ENCODE measurements around the gene ARHGAP33. TPM values are rescaled to one million over a fixed set of nuclear protein-coding genes. Genes with fewer than 3 reads are reported as not detected.
A peak's percentile ranks its signal among the peaks of the same experiment; 100 is the strongest.
"Not testable (repeated sequence)": the region's sequence is repeated elsewhere in the genome, so short reads cannot be mapped to it uniquely, and the experiment has no call there.

ARHGAP33 gene
- total RNA-seq, 1 donor from 2014 or later = 3.8 TPM

GRCh38 chr19:35754370-35755130 lies 20.8 kb upstream of the ARHGAP33 start:
- DNase-seq (ENCODE audit: low read depth) = no peak

GRCh38 chr19:35755131-35755549 lies 20.2 kb upstream of the ARHGAP33 start:
- no peak for DNase-seq (ENCODE audit: low read depth)

GRCh38 chr19:35755550-35756376 lies 19.6 kb upstream of the ARHGAP33 start:
- no peak for DNase-seq (ENCODE audit: low read depth)

GRCh38 chr19:35756377-35757230 lies 18.8 kb upstream of the ARHGAP33 start, which contains the start of gene HSPB6:
TSS of gene HSPB6 (minus strand) at chr19:35757029. CDS start at chr19:35757008, 21 bp downstream.
- no peak for DNase-seq (ENCODE audit: low read depth)

- peak; percentile 91 for DNase-seq (ENCODE audit: low read depth)
These were observed 18.1 kb upstream of the ARHGAP33 start for GRCh38 chr19:35757231-35757748.

- peak; percentile 100 for DNase-seq (ENCODE audit: low read depth)
These were observed 17.4 kb upstream of the ARHGAP33 start, which contains the start of gene PROSER3 for GRCh38 chr19:35757749-35758608. TSS of gene PROSER3 (plus strand) at chr19:35758176. CDS start at chr19:35758216, 40 bp downstream.

GRCh38 chr19:35759697-35760096 lies 15.7 kb upstream of the ARHGAP33 start:
- no peak for DNase-seq (ENCODE audit: low read depth)

- no peak for DNase-seq (ENCODE audit: low read depth)
These were observed 14.5 kb upstream of the ARHGAP33 start for GRCh38 chr19:35760711-35761349.

GRCh38 chr19:35764432-35765315 lies 10.7 kb upstream of the ARHGAP33 start:
- DNase-seq (ENCODE audit: low read depth) = no peak

GRCh38 chr19:35766571-35767104 lies 8.7 kb upstream of the ARHGAP33 start:
- no peak for DNase-seq (ENCODE audit: low read depth)

- no peak for DNase-seq (ENCODE audit: low read depth)
These were observed 7.9 kb upstream of the ARHGAP33 start for GRCh38 chr19:35767288-35768081.

GRCh38 chr19:35768082-35768421 lies 7.3 kb upstream of the ARHGAP33 start:
- no peak for DNase-seq (ENCODE audit: low read depth)

- DNase-seq (ENCODE audit: low read depth) = not testable (repeated sequence)
These were observed 3.0 kb upstream of the ARHGAP33 start for GRCh38 chr19:35772362-35772761.

GRCh38 chr19:35773020-35773806 lies 2.2 kb upstream of the ARHGAP33 start:
- DNase-seq (ENCODE audit: low read depth) = no peak

- DNase-seq (ENCODE audit: low read depth) = no peak
These were observed 904 bp upstream of the ARHGAP33 start for GRCh38 chr19:35774274-35775045.

- no peak for DNase-seq (ENCODE audit: low read depth)
These were observed 392 bp upstream of the ARHGAP33 start for GRCh38 chr19:35775046-35775297.
